Esophagus squamous epithelium (tissue), 5 donors: Measurements from ENCODE around the gene GARNL3. TPM values are rescaled to one million over a fixed set of nuclear protein-coding genes. Genes with fewer than 3 reads are reported as not detected.

ENCODE experiments used
- DNase-seq: peaks from one replicate; lab custom pipeline; 2025; lab: John Stamatoyannopoulos, UW
- H3K27ac ChIP-seq, 4 donors: fragments of 200-600 bp; sonication (generic); one replicate each; pipeline ENCODE4 v1.5.1; 2016 to 2019; ENCODE audit warnings: mild to moderate bottlenecking in 1 of 4
- H3K27me3 ChIP-seq, 4 donors: fragments of 200-600 bp; sonication (generic); 1 replicate in 3 of 4; 2 replicates in 1 of 4; pipeline versions ENCODE4 v1.5.1 to v1.6.0; 2017 to 2021; ENCODE audit warnings: antibody characterized with exemption in 1 of 4
- H3K36me3 ChIP-seq, 3 donors: fragments of 200-600 bp; sonication (generic); one replicate each; pipeline ENCODE4 v1.5.1; 2016 to 2019
- H3K4me1 ChIP-seq, 3 donors: fragments of 200-600 bp; sonication (generic); one replicate each; pipeline ENCODE4 v1.5.1; 2017 to 2019
- H3K4me3 ChIP-seq, 4 donors: fragments of 200-600 bp; sonication (generic); 1 replicate in 3 of 4; 2 replicates in 1 of 4; pipeline ENCODE4 v1.5.1; 2016 to 2019; ENCODE audit warnings: mild to moderate bottlenecking in 2 of 4, moderate library complexity in 1 of 4
- H3K9me3 ChIP-seq, 3 donors: fragments of 200-600 bp; sonication (generic); one replicate each; pipeline ENCODE4 v1.5.1; 2016 to 2019
- POLR2A ChIP-seq, 4 donors: fragments of 450-650 bp; IDR thresholded peaks; one replicate each; pipeline ENCODE4 v1.6.1; 2017; ENCODE audit warnings: antibody characterized with exemption in 4 of 4, mild to moderate bottlenecking in 4 of 4, moderate library complexity in 3 of 4
- WGBS, 2 donors: methylation state at CpG; one replicate each; pipeline ENCODE4 v1.1.5; 2018; 5-methylcytosine and 5-hydroxymethylcytosine counted together
- intact Hi-C: fragments of 100-400 bp; cut with DNase I; formaldehyde crosslinking; loops from one replicate; pipeline ENCODE4 v1.15.0; 2022
- total RNA-seq, 4 donors: library from RNA; depleted of rRNA; stranded (reverse); fragments of >200 nt; gene quantifications; one replicate each; pipeline ENCODE4 v1.1.0, GENCODE V29; 2016
- TF ChIP-seq, protein P1 (sequence below), 6 experiments: fragments of 450-650 bp in 4 of 6; fragments of 200-600 bp in 2 of 6; sonication (generic) in 2 of 6; IDR thresholded peaks; one replicate each; pipeline ENCODE4 v1.5.1; 2016 to 2019; ENCODE audit warnings: antibody characterized with exemption in 6 of 6, mild to moderate bottlenecking in 4 of 6, moderate library complexity in 4 of 6
- donor health status: DM: yes; HTN: yes; CAD: no.

Gene GARNL3
- total RNA-seq, 4 donors from 2014 or later, result 1.1 to 22.9 (median 8.2) TPM

DNA sequence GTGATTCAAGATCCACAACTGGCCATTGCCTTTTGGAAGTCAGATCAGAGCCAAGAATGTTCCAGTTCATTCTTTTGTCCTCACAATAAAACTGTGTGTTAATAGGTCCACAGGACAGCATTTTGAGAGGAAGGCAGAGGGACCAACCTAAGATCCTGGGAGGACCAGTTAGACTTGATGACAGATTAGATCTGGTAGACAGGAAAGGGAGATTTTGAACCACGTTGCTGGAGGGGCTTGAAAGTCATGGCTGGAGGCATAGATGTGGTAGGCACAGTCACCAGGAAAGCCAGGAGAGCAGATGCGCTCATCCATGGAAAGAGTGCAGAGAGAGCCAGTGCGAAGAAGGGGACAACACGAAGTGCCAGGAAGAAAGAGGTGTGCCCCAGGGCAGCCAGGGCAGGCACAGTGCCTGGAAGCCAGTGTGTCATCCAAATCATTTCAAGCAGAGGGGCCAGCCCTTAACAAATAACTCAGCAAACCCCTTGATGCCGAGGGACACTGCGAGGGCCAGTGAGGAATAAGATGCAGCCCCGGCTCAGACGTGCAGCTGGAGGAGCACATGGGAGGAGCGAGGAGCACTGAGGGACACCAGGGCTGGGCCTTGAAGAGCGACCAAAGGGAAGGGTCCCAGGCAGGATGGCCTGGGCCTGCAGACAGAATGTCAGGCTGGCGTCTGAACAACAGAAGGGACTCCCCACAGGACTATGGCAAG, 119.6 kb downstream of the GARNL3 start:
- WGBS, 2 donors, result 69 to 72% methylated on average over 11 of the region's 11 CpGs
- Histone ChIP-seq H3K36me3 (no peaks in the 10 kb centered on the region), H3K4me1 (peaks cover 0 to 16% (median 10%) of the 10 kb centered on the region in 3 donors), H3K4me3 (no peak overlapping the region), H3K27ac (no peak overlapping the region), H3K9me3 (peaks cover 0 to under 1% (median 0%) of the 10 kb centered on the region in 3 donors), H3K27me3 (no peaks in the 10 kb centered on the region)
- no peak for DNase-seq
- intact Hi-C loops, result no loop called here
- TF ChIP-seq POLR2A (IDR thresholded peaks at IDR 0.05), result no peak
- TF ChIP-seq, protein P1, sequence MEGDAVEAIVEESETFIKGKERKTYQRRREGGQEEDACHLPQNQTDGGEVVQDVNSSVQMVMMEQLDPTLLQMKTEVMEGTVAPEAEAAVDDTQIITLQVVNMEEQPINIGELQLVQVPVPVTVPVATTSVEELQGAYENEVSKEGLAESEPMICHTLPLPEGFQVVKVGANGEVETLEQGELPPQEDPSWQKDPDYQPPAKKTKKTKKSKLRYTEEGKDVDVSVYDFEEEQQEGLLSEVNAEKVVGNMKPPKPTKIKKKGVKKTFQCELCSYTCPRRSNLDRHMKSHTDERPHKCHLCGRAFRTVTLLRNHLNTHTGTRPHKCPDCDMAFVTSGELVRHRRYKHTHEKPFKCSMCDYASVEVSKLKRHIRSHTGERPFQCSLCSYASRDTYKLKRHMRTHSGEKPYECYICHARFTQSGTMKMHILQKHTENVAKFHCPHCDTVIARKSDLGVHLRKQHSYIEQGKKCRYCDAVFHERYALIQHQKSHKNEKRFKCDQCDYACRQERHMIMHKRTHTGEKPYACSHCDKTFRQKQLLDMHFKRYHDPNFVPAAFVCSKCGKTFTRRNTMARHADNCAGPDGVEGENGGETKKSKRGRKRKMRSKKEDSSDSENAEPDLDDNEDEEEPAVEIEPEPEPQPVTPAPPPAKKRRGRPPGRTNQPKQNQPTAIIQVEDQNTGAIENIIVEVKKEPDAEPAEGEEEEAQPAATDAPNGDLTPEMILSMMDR (IDR thresholded peaks at IDR 0.05), result no peak

DNA sequence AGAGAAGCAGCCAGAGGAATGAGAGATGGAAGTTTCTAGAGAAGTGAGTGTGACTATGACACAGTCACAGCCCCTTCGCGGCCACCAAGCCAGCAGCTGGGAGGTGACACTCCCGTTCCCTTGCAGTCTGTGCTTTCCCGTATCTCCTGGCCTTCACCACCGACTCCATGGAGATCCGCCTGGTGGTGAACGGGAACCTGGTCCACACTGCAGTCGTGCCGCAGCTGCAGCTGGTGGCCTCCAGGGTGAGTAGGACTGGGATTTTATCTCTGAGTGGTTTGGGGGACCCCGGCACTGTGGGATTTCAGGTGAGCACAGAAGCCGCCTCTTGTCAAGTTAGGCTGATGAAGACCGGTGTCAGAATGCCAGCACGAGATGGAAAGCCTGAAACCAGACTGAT, 120.3 kb downstream of the GARNL3 start:
- Histone ChIP-seq H3K9me3 (no peaks in the 10 kb centered on the region), H3K27ac (no peak overlapping the region), H3K4me1 (peaks cover 0 to 17% (median 10%) of the 10 kb centered on the region in 3 donors), H3K36me3 (no peaks in the 10 kb centered on the region), H3K4me3 (no peak overlapping the region), H3K27me3 (no peaks in the 10 kb centered on the region)
- intact Hi-C loops, result no loop called here
- 85 to 97% methylated on average over 2 to 10 of the region's 13 CpGs for WGBS, 2 donors
- TF ChIP-seq, protein P1 (IDR thresholded peaks at IDR 0.05), result no peak
- no peak for TF ChIP-seq POLR2A (IDR thresholded peaks at IDR 0.05)
- DNase-seq, result no peak

DNA sequence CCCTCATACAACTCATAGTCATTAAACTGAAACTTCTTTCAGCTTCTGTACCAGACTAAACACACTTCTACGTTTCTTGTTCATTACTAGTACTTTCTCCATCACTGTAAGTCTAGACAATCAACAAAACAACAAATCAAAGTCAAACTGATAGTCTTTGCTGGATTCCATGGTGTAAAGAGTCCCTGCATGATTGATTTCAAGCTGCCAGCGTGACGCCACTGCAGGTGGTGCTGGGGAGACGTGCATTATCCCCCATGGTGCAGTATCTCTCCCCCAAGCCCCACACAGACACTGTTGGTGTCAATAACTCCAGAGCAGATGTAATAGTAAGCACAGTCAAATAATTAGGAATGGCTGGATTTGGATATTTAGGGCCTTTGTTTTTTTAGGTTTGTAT, 121.7 kb downstream of the GARNL3 start:
- Histone ChIP-seq H3K27me3 (no peaks in the 10 kb centered on the region), H3K27ac (no peak overlapping the region), H3K36me3 (no peaks in the 10 kb centered on the region), H3K9me3 (no peaks in the 10 kb centered on the region), H3K4me3 (no peak overlapping the region), H3K4me1 (peaks cover 0 to 21% (median 10%) of the 10 kb centered on the region in 3 donors)
- no peak for DNase-seq
- intact Hi-C loops, result no loop called here
- 74 to 94% methylated on average over 4 of the region's 4 CpGs for WGBS, 2 donors
- TF ChIP-seq POLR2A (IDR thresholded peaks at IDR 0.05), result no peak
- TF ChIP-seq, protein P1 (IDR thresholded peaks at IDR 0.05), result no peak

DNA sequence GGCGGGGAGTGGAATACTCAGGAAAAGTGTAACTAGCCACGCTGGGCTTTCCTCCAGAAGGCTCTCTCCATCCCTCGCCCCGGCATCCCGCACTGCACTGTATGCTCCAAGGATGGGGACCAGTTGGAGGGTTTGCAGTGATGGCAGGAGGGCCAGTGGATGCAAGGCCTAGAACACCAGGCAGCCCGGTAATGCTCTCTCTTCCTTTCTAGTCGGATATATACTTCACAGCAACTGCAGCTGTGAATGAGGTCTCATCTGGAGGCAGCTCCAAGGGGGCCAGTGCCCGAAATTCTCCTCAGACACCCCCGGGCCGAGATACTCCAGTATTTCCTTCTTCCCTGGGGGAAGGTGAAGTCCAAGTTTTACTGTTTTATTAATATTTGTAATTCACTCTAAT, 122.4 kb downstream of the GARNL3 start:
- WGBS, 2 donors, result 92 to 96% methylated on average over 5 to 9 of the region's 10 CpGs
- Histone ChIP-seq H3K27me3 (no peaks in the 10 kb centered on the region), H3K9me3 (no peaks in the 10 kb centered on the region), H3K36me3 (peaks cover 0 to 4% (median 0%) of the 10 kb centered on the region in 3 donors), H3K27ac (no peak overlapping the region), H3K4me3 (no peak overlapping the region), H3K4me1 (peaks cover 0 to 21% (median 10%) of the 10 kb centered on the region in 3 donors)
- TF ChIP-seq, protein P1 (IDR thresholded peaks at IDR 0.05), result no peak
- TF ChIP-seq POLR2A (IDR thresholded peaks at IDR 0.05), result no peak
- no peak for DNase-seq
- intact Hi-C loops, result no loop called here

DNA sequence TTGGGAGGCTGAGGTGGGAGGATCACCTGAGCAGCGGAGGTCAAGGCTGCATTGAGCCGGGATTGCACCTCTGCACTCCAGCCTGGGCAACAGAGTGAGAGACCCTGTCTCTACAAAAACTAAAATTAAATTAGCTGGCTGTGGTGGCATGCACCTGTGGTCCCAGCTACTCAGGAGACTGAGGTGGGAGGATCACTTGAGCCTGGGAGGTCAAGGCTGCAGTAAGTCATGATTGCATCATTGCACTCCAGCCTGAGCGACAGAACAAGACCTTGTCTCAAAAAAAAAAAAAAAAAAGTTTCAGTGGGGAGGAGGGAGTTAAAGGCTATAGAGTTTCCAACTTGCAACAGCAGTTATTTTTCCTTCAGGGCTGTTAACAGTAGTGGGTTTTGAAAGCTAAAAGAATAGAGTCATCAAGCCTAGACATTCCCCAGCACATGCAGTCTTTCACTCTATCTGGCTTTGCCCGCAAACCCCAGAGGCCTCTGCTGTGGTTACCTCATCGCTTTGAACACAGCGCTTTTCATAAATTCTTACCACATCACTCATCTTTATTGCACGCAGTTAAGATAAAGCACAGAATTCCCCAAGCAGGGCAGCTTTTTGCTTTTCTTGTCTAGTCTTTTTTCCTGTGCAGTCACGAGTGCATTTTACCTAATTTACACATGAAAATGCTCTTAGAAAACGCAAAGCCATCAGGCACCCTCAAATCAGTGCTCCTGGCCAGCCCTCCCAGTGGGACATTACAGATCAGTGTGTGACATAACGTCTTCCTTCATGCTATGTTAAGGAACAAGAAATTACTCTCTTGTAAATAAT, 123.7 kb downstream of the GARNL3 start:
- TF ChIP-seq, protein P1 (IDR thresholded peaks at IDR 0.05), result no peak
- TF ChIP-seq POLR2A (IDR thresholded peaks at IDR 0.05), result no peak

More for the DNA sequence above, 123.7 kb downstream of the GARNL3 start:
- no peak for DNase-seq
- Histone ChIP-seq H3K9me3 (no peaks in the 10 kb centered on the region), H3K4me3 (no peak overlapping the region), H3K27ac (peak overlapping the region in 3 of 4 donors; percentile 16 to 60 (median 34)), H3K4me1 (peaks cover 0 to 21% (median 10%) of the 10 kb centered on the region in 3 donors), H3K36me3 (peaks cover 0 to 8% (median 0%) of the 10 kb centered on the region in 3 donors), H3K27me3 (no peaks in the 10 kb centered on the region)
- WGBS, 2 donors, result 28 to 39% methylated on average over 10 of the region's 10 CpGs
- intact Hi-C loops, result no loop called here
